ENCODE results near the gene MAP4K3.
"Not testable (repeated sequence)": the region's sequence is repeated elsewhere in the genome, so short reads cannot be mapped to it uniquely, and the experiment has no call there.

The MAP4K3 gene

DNA sequence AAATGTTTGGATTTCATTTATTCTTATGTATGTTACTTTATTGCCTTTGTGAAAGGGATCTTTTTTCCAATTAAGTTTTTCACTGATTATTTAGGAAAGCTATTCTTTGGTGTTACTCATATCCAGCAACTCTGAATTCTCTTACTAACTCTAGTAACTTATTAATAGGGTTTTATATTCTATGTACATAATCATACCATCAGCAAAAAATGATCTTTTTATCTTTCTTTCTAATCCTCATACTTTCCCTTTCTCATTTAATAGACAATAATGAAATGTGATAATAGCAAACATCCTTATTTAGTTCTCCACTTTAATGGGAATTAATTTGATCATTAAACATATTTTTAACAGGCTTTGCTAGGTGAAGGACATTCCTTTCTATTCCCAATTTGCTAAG lies 181.0 kb downstream of the MAP4K3 start:
- H3K27me3 ChIP-seq: no peaks in the 10 kb centered on the region
- TF ChIP-seq, protein P1, sequence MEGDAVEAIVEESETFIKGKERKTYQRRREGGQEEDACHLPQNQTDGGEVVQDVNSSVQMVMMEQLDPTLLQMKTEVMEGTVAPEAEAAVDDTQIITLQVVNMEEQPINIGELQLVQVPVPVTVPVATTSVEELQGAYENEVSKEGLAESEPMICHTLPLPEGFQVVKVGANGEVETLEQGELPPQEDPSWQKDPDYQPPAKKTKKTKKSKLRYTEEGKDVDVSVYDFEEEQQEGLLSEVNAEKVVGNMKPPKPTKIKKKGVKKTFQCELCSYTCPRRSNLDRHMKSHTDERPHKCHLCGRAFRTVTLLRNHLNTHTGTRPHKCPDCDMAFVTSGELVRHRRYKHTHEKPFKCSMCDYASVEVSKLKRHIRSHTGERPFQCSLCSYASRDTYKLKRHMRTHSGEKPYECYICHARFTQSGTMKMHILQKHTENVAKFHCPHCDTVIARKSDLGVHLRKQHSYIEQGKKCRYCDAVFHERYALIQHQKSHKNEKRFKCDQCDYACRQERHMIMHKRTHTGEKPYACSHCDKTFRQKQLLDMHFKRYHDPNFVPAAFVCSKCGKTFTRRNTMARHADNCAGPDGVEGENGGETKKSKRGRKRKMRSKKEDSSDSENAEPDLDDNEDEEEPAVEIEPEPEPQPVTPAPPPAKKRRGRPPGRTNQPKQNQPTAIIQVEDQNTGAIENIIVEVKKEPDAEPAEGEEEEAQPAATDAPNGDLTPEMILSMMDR (IDR thresholded peaks at IDR 0.05; ENCODE audit: low read depth, low read length): no peak
- no peak overlapping the region for H3K4me3 ChIP-seq (ENCODE audit: low read depth, low read length)
- no peak for DNase-seq
- H3K4me1 ChIP-seq: no peaks in the 10 kb centered on the region
- no peaks in the 10 kb centered on the region for H3K9me3 ChIP-seq
- H3K36me3 ChIP-seq: peaks cover 31% of the 10 kb centered on the region

DNA sequence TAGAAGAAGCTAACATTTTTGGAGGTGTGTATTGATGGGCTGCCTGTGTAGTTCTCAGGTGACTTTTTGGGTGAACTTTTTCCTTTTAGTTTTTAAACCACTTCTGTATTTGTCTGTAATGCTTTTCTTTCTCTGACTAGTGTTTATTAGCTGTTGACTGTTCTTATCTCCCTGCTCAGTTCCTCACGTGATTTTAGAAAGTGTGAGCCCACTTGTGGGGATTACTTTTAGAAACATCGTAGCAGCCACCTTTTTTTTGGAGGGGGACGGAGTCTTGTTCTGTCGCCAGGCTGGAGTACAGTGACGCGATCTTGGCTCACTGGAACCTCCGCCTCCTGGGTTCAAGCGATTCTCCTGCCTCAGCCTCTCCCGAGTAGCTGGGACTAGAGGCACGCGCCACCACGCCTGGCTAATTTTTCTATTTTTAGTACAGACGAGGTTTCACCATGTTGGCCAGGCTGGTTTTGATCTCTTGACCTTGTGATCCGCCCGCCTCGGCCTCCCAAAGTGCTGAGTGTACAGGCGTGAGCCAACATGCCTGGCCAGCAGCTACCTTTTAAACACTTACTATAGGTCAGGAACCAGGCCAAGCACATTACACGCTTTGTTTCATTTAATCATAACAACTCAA lies 184.1 kb downstream of the MAP4K3 start:
- no peak for DNase-seq
- Histone ChIP-seq H3K4me1 (no peaks in the 10 kb centered on the region), H3K36me3 (peaks cover 28% of the 10 kb centered on the region), H3K4me3 (ENCODE audit: low read depth, low read length) (no peak overlapping the region), H3K9me3 (no peaks in the 10 kb centered on the region), H3K27me3 (no peaks in the 10 kb centered on the region)
- TF ChIP-seq, protein P1 (IDR thresholded peaks at IDR 0.05; ENCODE audit: low read depth, low read length): no peak

DNA sequence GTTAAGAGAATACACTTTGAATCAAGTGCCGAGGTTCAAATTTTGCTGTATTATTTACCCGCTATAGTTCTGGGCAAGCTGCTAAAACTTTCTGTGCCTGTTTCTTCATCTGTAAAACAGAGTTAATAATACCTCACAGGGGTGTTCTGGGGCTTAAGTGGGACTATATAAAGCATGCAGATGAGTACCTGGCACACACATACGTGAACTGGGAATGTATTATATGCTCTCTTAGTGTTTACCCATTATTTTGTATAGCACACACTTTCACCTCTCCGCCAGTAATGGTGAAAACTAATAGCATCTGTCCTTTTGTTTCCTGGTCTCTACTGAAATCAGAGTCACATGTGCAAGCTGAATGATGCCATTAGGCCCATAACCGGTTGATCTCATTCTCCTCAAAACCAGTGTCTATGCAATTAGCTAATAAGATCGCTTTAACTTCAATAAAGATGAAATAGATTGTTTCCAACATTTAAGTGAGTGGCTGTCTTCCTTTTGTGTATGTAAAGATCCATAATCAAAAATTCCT lies 189.5 kb downstream of the MAP4K3 start:
- H3K27me3 ChIP-seq: no peaks in the 10 kb centered on the region
- H3K4me3 ChIP-seq (ENCODE audit: low read depth, low read length): no peak overlapping the region
- no peaks in the 10 kb centered on the region for H3K4me1 ChIP-seq
- TF ChIP-seq, protein P1 (IDR thresholded peaks at IDR 0.05; ENCODE audit: low read depth, low read length): no peak
- no peak for DNase-seq
- peaks cover 10% of the 10 kb centered on the region for H3K36me3 ChIP-seq
- H3K9me3 ChIP-seq: no peaks in the 10 kb centered on the region

DNA sequence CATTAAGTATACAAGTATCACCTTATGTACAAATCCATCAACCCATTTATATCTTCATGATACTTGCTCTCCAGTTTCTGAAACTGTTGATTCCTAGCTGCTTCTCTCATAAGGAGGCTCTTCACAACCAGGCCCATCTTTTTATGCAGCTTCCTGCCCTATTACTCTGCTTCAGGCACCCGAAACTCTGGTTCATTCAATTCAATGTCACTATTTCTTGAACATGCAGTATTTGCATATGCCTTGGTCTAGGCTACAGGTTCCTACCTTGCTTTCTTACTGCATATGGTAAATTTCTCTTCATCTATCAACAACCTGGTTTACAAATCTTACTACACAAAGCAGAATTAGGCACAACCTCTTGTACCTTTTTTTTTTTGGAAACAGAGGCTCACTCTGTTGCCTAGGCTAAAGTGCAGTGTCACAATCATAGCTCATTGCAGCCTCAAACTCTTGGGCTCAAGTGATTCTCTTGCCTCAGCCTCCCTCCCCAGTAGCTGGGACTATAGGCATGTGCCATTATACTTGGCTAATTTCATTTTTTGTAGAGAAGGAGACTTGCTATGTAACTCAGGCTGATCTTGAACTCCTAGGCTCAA lies 190.6 kb downstream of the MAP4K3 start:
- no peak overlapping the region for H3K4me3 ChIP-seq (ENCODE audit: low read depth, low read length)
- no peaks in the 10 kb centered on the region for H3K9me3 ChIP-seq
- no peak for DNase-seq
- no peaks in the 10 kb centered on the region for H3K4me1 ChIP-seq
- no peaks in the 10 kb centered on the region for H3K27me3 ChIP-seq
- H3K36me3 ChIP-seq: peaks cover 9% of the 10 kb centered on the region
- TF ChIP-seq, protein P1 (IDR thresholded peaks at IDR 0.05; ENCODE audit: low read depth, low read length): no peak

DNA sequence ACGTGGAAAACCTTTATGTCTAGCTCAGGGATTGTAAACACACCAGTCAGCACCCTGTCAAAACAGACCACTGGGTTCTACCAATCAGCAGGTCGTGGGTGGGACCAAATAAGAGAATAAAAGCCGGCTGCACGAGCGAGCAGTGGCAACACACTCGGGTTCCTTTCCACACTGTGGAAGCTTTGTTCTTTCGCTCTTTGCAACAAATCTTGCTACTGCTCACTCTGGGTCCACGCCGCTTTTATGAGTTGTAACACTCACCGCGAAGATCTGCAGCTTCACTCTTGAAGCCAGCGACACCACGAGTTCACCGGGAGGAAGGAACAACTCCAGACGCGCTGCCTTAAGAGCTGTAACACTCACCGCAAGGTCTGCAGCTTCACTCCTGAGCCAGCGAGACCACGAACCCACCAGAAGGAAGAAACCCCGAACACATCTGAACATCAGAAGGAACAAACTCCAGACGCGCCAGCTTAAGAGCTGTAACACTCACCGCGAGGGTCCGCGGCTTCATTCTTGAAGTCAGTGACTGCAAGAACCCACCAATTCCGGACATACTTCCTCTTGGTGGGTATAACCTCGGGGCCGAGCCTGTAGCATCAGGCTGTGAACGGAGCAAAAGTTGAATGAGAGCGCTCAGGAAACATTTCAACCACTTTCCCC lies 192.0 kb downstream of the MAP4K3 start:
- DNase-seq; H3K36me3 ChIP-seq; H3K4me3 ChIP-seq (ENCODE audit: low read depth, low read length); H3K27me3 ChIP-seq; H3K9me3 ChIP-seq; H3K4me1 ChIP-seq: not testable (repeated sequence)

DNA sequence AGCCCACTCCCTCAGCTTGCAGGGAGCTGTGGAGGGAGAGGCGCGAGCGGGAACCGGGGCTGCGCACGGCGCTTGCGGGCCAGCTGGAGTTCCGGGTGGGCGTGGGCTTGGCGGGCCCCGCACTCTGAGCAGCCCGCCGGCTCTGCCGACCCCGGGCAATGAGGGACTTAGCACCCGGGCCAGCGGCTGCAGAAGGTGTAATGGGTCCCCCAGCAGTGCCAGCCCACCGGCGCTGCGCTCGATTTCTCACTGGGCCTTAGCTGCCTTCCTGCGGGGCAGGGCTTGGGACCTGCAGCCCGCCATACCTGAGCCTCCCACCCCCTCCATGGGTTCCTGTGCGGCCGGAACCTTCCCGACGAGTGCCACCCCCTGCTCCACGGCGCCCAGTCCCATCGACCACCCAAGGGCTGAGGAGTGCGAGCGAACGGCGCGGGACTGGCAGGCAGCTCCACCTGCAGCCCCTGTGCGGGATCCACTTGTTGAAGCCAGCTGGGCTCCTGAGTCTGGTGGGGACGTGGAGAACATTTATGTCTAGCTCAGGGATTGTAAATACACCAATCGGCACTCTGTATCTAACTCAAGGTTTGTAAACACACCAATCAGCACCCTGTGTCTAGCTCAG lies 192.7 kb downstream of the MAP4K3 start:
- DNase-seq; H3K36me3 ChIP-seq; H3K4me1 ChIP-seq; H3K4me3 ChIP-seq (ENCODE audit: low read depth, low read length); H3K27me3 ChIP-seq; H3K9me3 ChIP-seq: not testable (repeated sequence)
